K562 (cell line): ENCODE measurements around the gene IL1RL2. TPM values are rescaled to one million over a fixed set of nuclear protein-coding genes. Genes with fewer than 3 reads are reported as not detected.

Experiments used
- ATAC-seq: fragments of 200-7000 bp; cut with Tn5 transposase; 3 replicates; pipeline ENCODE4 v1.9.1; 2020; ENCODE audit warnings: moderate library complexity
- BruUV-seq: library from RNA; stranded (reverse); fragments of 400-500 nt; replicated peaks from 2 replicates; lab custom pipeline; 2021; lab: Mats Ljungman, UMichigan
- CTCF ChIA-PET: fragments of 300-600 bp; formaldehyde crosslinking; extraction: SDS; loops from one replicate; lab custom pipeline; 2021; ENCODE audit warnings: low intra/inter-chr PET ratio; lab: Yijun Ruan, JAX
- POLR2A ChIA-PET: fragments of 300-600, 350-650 bp; sonication (Branson Sonifier 250); formaldehyde crosslinking; extraction: SDS; loops from one replicate; lab custom pipeline; 2021; ENCODE audit warnings: antibody characterized with exemption, inconsistent platforms; lab: Yijun Ruan, JAX
- DNase-seq, 4 experiments: peaks; one replicate each; pipeline versions ENCODE4 v3.0.0 to v3.0.0-alpha.2; 2011 to 2018; ENCODE audit warnings: low spot score in 3 of 4, mixed read lengths in 3 of 4; ENCODE audit errors: extremely low read depth in 1 of 4
- FAIRE-seq: peaks from 2 replicates; lab custom pipeline; 2011; peaks lifted over from hg19 to GRCh38; lab: Jason Lieb, UNC
- H2AFZ ChIP-seq: 2 replicates; pipeline ENCODE4 v1.6.0; 2011; ENCODE audit warnings: low read depth, low read length, control low read depth, inconsistent platforms
- H3K27ac ChIP-seq: fragments of 200-600 bp; 3 replicates; pipeline ENCODE4 v1.8.0; 2011; ENCODE audit warnings: low read depth, mild to moderate bottlenecking, control low read depth, inconsistent platforms, low read length, moderate library complexity, mixed read lengths; ENCODE audit errors: extremely low read depth
- H3K27me3 ChIP-seq, 2 experiments: fragments of 300-600 bp in 1 of 2; 2 replicates in 1 of 2; 3 replicates in 1 of 2; pipeline versions ENCODE4 v1.6.0 to v1.8.0; 2011; ENCODE audit warnings: inconsistent platforms in 2 of 2, low read length in 2 of 2, mild to moderate bottlenecking in 1 of 2, mixed read lengths in 1 of 2, moderate library complexity in 1 of 2; ENCODE audit not compliant: control insufficient read depth in 2 of 2, insufficient read depth in 2 of 2
- H3K36me3 ChIP-seq: fragments of 300-600 bp; 3 replicates; pipeline ENCODE4 v1.8.0; 2011; ENCODE audit warnings: mild to moderate bottlenecking, low read length, inconsistent platforms; ENCODE audit not compliant: control insufficient read depth, insufficient read depth
- H3K4me1 ChIP-seq, 2 experiments: fragments of 200-600 bp in 1 of 2; replicated peaks in 1 of 2; 2 replicates in 1 of 2; 3 replicates in 1 of 2; pipeline versions ENCODE4 v1.5.1 to v1.8.0; 2011; ENCODE audit warnings: inconsistent platforms in 2 of 2, low read length in 2 of 2, mild to moderate bottlenecking in 1 of 2, mixed read lengths in 1 of 2, moderate library complexity in 1 of 2; ENCODE audit not compliant: control insufficient read depth in 2 of 2, insufficient read depth in 2 of 2
- H3K4me2 ChIP-seq: 2 replicates; pipeline ENCODE4 v1.6.1; 2011; ENCODE audit warnings: low read length, control low read depth, inconsistent platforms, mixed read lengths; ENCODE audit not compliant: insufficient read depth
- H3K4me3 ChIP-seq: fragments of 200-600 bp; sonication (generic), shearing (Covaris generic); 2 replicates; pipeline ENCODE4 v1.5.1; 2016; ENCODE audit warnings: control low read depth, inconsistent platforms
- H3K79me2 ChIP-seq: fragments of 200-600 bp; 3 replicates; pipeline ENCODE4 v1.8.0; 2011; ENCODE audit warnings: low read length, inconsistent platforms; ENCODE audit not compliant: control insufficient read depth, insufficient read depth
- H3K9ac ChIP-seq, 2 experiments: 2 replicates each; pipeline versions ENCODE4 v1.6.0 to v1.6.1; 2011; ENCODE audit warnings: low read depth in 2 of 2, low read length in 2 of 2, control low read depth in 1 of 2, inconsistent platforms in 1 of 2, mild to moderate bottlenecking in 1 of 2, mixed read lengths in 1 of 2; ENCODE audit not compliant: insufficient read depth in 1 of 2
- H3K9me1 ChIP-seq: one replicate; pipeline ENCODE4 v1.6.0; 2011; ENCODE audit warnings: inconsistent platforms, mild to moderate bottlenecking, low read length, moderate library complexity; ENCODE audit not compliant: control insufficient read depth, insufficient read depth
- H3K9me3 ChIP-seq: replicated peaks from 2 replicates; pipeline ENCODE4 v1.5.1; 2011; ENCODE audit warnings: low read depth, low read length, inconsistent platforms; ENCODE audit not compliant: control insufficient read depth, insufficient read depth
- H4K20me1 ChIP-seq: replicated peaks from 2 replicates; pipeline ENCODE4 v1.6.1; 2011; ENCODE audit warnings: low read length, inconsistent platforms, mixed read lengths; ENCODE audit not compliant: control insufficient read depth, insufficient read depth
- CEBPB ChIP-seq: fragments of 450-650 bp; IDR thresholded peaks from 2 replicates; pipeline ENCODE4 v1.6.1; 2016; ENCODE audit warnings: missing genetic modification characterization, missing compliant biosample characterization
- CHD4 ChIP-seq: fragments of 200-600 bp; sonication (generic); IDR thresholded peaks from 3 replicates; pipeline ENCODE4 v1.6.1; 2012; ENCODE audit warnings: low read depth, mild to moderate bottlenecking, mixed read lengths, low read length, inconsistent platforms; ENCODE audit not compliant: insufficient read depth, insufficient replicate concordance, poor library complexity, severe bottlenecking
- ETV1 ChIP-seq: fragments of 450-650 bp; conservative IDR thresholded peaks from 2 replicates; pipeline ENCODE4 v1.6.1; 2016; ENCODE audit warnings: missing genetic modification characterization, control low read depth, low read depth, missing compliant biosample characterization
- ID3 ChIP-seq, 2 experiments: fragments of 250-450 bp in 1 of 2; fragments of 450-650 bp in 1 of 2; sonication (Bioruptor Pico) in 1 of 2; IDR thresholded peaks; 2 replicates each; pipeline versions ENCODE4 v1.6.1 to v1.8.0; 2016 to 2021; ENCODE audit warnings: mild to moderate bottlenecking in 2 of 2, moderate library complexity in 2 of 2, missing compliant biosample characterization in 1 of 2, missing genetic modification characterization in 1 of 2
- IRF2 ChIP-seq: sonication (generic); formaldehyde crosslinking; IDR thresholded peaks from 2 replicates; pipeline ENCODE4 v1.8.1; 2022; ENCODE audit warnings: mild to moderate bottlenecking, missing genetic modification reagents
- L3MBTL2 ChIP-seq: fragments of 450-650 bp; IDR thresholded peaks from 2 replicates; pipeline ENCODE4 v1.6.1; 2016; ENCODE audit warnings: mild to moderate bottlenecking, moderate library complexity
- NELFE ChIP-seq: IDR thresholded peaks from 2 replicates; pipeline ENCODE4 v1.6.1; 2011; ENCODE audit warnings: mild to moderate bottlenecking; ENCODE audit not compliant: insufficient read depth, insufficient read length
- RBM14 ChIP-seq: fragments of 200-400 bp; formaldehyde crosslinking; IDR thresholded peaks from 2 replicates; pipeline ENCODE4 v1.6.1; 2018; ENCODE audit warnings: low read depth, mild to moderate bottlenecking, low read length, moderate library complexity, borderline replicate concordance; ENCODE audit not compliant: insufficient read depth
- SAP30 ChIP-seq: fragments of 200-600 bp; sonication (generic); IDR thresholded peaks from 2 replicates; pipeline ENCODE4 v1.6.1; 2012; ENCODE audit warnings: borderline replicate concordance, low read depth, mild to moderate bottlenecking, moderate library complexity, low read length, control low read depth, inconsistent platforms; ENCODE audit not compliant: insufficient read depth, poor library complexity, severe bottlenecking
- U2AF2 ChIP-seq: fragments of 200-400 bp; formaldehyde crosslinking; optimal IDR thresholded peaks from 2 replicates; pipeline ENCODE3; 2017; ENCODE audit warnings: low read depth, mild to moderate bottlenecking, low read length
- ZNF699 ChIP-seq: fragments of 250-450 bp; sonication (Bioruptor Pico); IDR thresholded peaks from 2 replicates; pipeline ENCODE4 v1.8.0; 2021; ENCODE audit warnings: mild to moderate bottlenecking, moderate library complexity; ENCODE audit not compliant: insufficient replicate concordance
- WGBS: fragments of 100-300 bp; shearing (Covaris generic); methylation state at CpG from one replicate; pipeline ENCODE4 v1.1.6; 2016; ENCODE audit warnings: low coverage, mixed read lengths; ENCODE audit not compliant: insufficient coverage; ENCODE audit errors: missing lambda C conversion rate; 5-methylcytosine and 5-hydroxymethylcytosine counted together
- in situ Hi-C: fragments of 300-500 bp; cut with MboI; formaldehyde crosslinking; loops from 4 replicates; pipeline ENCODE4 v1.15.0; 2018; ENCODE audit warnings: inconsistent platforms, mixed read lengths
- intact Hi-C: fragments of 100-400 bp; cut with micrococcal nuclease; formaldehyde crosslinking; loops from 2 replicates; pipeline ENCODE4 v1.14.2; 2022
- polyA plus RNA-seq, 8 experiments: library from polyadenylated mRNA; depleted of rRNA in 4 of 8; stranded (reverse) in 5 of 8; unstranded in 3 of 8; fragments of >200 nt; fragmentation: Nextera tagmentation in 2 of 8; fragmentation: Illumina TruSeq in 1 of 8; extraction: Ambion mirVana in 2 of 8; extraction: Trizol in 1 of 8; gene quantifications; 2 replicates each; pipeline versions ENCODE4 v1.2.1 to v1.2.3, GENCODE V29; 2011 to 2014; ENCODE audit warnings: inconsistent platforms in 1 of 8, missing spikeins in 1 of 8
- total RNA-seq, 7 experiments: library from RNA; depleted of rRNA in 6 of 7; stranded (reverse); fragments of >200 nt in 6 of 7; fragmentation: Illumina TruSeq in 2 of 7; extraction: Trizol in 2 of 7; gene quantifications; 2 replicates each; pipeline versions ENCODE4 v1.2.1 to v1.2.3, GENCODE V29; 2011 to 2021; ENCODE audit warnings: low replicate concordance in 1 of 7
- TF ChIP-seq, protein P1 (sequence below), 3 experiments: IDR thresholded peaks in 2 of 3; conservative IDR thresholded peaks in 1 of 3; 2 replicates each; pipeline ENCODE4 v1.5.1; 2011 to 2012; ENCODE audit warnings: low read length in 3 of 3, mild to moderate bottlenecking in 3 of 3, control low read depth in 2 of 3, improper control_type of control experiment in 1 of 3, inconsistent platforms in 1 of 3, low read depth in 1 of 3, mixed read lengths in 1 of 3, moderate library complexity in 1 of 3; ENCODE audit not compliant: insufficient read depth in 2 of 3

Gene IL1RL2
- total and polyA plus RNA-seq, 9 of the 15 experiments (the other 6 are each of a cell fraction or from before 2014, with no cell fraction given) = not detected

DNA sequence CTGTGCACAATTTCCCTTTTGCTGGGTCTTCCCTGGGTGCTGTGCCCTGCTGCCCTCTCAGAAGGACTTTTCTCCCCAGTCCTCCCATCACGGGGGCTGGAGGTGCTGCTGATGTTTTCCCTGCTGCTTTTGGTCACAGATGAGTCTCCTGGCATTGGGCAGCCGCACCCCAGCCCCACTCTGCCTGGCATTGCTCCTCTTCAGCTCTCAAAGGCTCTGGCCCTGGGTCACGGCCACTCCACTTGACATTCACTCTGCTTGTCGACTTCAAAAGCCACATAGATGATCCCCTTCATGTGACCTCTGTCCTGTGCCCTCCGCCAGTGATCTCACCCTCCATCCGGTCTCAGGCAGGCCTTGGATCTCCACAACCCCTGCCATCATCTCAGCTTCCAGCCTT lies 81.0 kb downstream of the IL1RL2 start:
- intact Hi-C loops = no loop called here
- ATAC-seq (no peak), DNase-seq (no peak), FAIRE-seq (no peak)
- WGBS = 4% methylated on average over 6 of the region's 6 CpGs
- no peak overlapping the region for H3K4me3 ChIP-seq
- no peak overlapping the region for H2AFZ ChIP-seq
- H3K9me1 ChIP-seq = no peaks in the 10 kb centered on the region
- BruUV-seq = no TSS peak
- H3K36me3 ChIP-seq = no peaks in the 10 kb centered on the region
- H3K4me2 ChIP-seq = no peak overlapping the region
- no peak for TF ChIP-seq ETV1 (tag)
- no peak for TF ChIP-seq L3MBTL2
- no peak for TF ChIP-seq CEBPB
- no peak for TF ChIP-seq NELFE
- TF ChIP-seq CHD4 = no peak
- TF ChIP-seq, protein P1, sequence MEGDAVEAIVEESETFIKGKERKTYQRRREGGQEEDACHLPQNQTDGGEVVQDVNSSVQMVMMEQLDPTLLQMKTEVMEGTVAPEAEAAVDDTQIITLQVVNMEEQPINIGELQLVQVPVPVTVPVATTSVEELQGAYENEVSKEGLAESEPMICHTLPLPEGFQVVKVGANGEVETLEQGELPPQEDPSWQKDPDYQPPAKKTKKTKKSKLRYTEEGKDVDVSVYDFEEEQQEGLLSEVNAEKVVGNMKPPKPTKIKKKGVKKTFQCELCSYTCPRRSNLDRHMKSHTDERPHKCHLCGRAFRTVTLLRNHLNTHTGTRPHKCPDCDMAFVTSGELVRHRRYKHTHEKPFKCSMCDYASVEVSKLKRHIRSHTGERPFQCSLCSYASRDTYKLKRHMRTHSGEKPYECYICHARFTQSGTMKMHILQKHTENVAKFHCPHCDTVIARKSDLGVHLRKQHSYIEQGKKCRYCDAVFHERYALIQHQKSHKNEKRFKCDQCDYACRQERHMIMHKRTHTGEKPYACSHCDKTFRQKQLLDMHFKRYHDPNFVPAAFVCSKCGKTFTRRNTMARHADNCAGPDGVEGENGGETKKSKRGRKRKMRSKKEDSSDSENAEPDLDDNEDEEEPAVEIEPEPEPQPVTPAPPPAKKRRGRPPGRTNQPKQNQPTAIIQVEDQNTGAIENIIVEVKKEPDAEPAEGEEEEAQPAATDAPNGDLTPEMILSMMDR (IDR thresholded peaks at IDR 0.05 in 2 of 3, conservative IDR thresholded peaks at IDR 0.05 in 1 of 3; ENCODE audit: insufficient read depth in 2 of 3, low read depth in 1 of 3, low read length in 3 of 3) = no peak
- TF ChIP-seq RBM14 = no peak
- TF ChIP-seq IRF2 (CRISPR knock-in tag) = no peak
- TF ChIP-seq ZNF699 = no peak
- TF ChIP-seq ID3 (CRISPR knock-in tag; IDR thresholded peaks at IDR 0.05) = no peak
- no peak for TF ChIP-seq ID3 (tag; IDR thresholded peaks at IDR 0.05)
- TF ChIP-seq U2AF2 = no peak
- TF ChIP-seq SAP30 = no peak
- peaks cover 0 to 25% of the 10 kb centered on the region in 2 experiments; a peak in 3 of 5 replicates for H3K27me3 ChIP-seq
- no peaks in the 10 kb centered on the region for H3K79me2 ChIP-seq
- no peak overlapping the region for H3K9ac ChIP-seq
- H4K20me1 ChIP-seq = no peaks in the 10 kb centered on the region
- no peaks in the 10 kb centered on the region for H3K9me3 ChIP-seq
- H3K4me1 ChIP-seq = no peaks in the 10 kb centered on the region; a peak in 1 of 5 replicates
- POLR2A ChIA-PET = interaction anchor here (0.6 kb wide), 1 partner anchor 107 kb away, joined by 3 read pairs; no protein-coding TSS in a partner anchor
- H3K27ac ChIP-seq = no peak overlapping the region
- CTCF ChIA-PET = no interaction called here
- in situ Hi-C loops = no loop called here
